ENCODE results near the gene ULK4.
A peak's percentile ranks its signal among the peaks of the same experiment; 100 is the strongest.
"Not testable (repeated sequence)": the region's sequence is repeated elsewhere in the genome, so short reads cannot be mapped to it uniquely, and the experiment has no call there.

ULK4 gene

DNA sequence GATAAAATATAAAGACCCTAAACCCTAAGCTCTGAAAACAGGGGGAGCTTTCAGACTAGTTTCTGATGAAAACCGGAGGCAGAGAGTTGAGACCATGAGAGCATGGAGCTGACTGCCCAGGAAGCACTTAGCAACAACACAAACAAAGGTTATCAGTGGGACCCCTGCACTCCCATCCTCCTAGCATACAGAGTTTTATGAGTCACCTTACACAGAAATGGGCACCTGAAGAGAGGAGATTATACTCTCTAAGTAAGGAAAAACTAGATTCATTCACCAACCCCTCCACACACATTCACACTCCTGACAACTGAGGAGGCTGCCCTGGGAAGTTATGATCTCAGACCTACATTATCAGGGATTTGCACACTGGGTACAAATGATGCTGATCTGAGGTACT is 261.7 kb downstream of the ULK4 start:
- no peak for DNase-seq (ENCODE audit: low read depth, low spot score)
- H3K27ac ChIP-seq = no peak overlapping the region

DNA sequence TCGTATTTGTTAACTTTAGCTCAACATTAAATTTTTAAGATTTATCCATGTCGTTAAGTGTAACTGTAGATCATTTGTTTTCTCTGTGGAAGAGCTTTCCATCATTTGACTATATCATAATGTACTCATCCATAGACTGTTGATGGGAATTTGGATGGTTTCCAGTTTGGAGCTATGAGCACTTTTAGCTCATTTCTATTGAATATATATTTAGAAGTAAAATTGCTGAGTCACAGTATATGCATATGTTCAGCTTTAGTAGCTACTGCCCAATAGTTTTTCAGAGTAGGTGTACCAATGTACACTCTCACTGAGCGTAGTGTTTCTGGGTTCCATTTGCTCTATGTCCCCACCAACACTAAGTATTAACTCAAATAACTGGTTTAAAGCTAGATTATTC is 263.0 kb downstream of the ULK4 start:
- H3K27ac ChIP-seq = no peak overlapping the region
- no peak for DNase-seq (ENCODE audit: low read depth, low spot score)

DNA sequence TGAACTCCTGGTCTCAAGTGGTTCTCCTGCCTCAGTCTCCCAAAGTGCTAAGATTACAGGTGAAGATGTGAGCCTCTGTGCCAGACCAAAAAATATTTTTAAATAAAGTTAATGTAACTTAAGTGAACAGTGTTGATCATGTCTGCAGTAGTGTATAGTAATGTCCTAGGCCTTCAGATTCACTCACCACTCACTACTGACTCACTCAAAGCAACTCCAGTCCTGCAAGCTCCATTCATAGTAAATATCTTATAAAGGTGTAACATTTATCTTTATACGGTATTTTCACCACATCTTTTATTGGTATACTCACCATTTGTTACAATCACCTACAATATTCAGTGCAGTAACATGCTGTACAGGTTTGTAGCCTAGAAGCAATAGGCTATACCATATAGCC is 264.2 kb downstream of the ULK4 start:
- no peak overlapping the region for H3K27ac ChIP-seq
- DNase-seq (ENCODE audit: low read depth, low spot score) = no peak

DNA sequence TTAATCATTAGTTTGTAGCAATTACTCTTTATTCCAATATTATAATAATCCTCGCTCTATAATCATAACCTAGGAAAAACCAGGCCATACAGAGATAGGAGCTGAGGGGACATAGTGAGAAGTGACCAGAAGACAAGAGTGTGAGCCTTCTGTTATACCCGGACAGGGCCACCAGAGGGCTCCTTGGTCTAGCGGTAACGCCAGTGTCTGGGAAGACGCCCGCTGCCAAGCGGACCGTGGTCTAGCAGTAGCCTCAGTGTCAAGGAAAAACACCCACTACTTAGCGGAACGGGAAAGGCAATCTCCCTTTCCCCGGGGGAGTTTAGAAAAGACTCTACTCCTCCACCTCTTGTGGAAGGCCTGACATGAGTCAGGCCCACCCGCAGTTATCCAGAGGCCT is 266.1 kb downstream of the ULK4 start:
- H3K27ac ChIP-seq; DNase-seq (ENCODE audit: low read depth, low spot score): not testable (repeated sequence)

DNA sequence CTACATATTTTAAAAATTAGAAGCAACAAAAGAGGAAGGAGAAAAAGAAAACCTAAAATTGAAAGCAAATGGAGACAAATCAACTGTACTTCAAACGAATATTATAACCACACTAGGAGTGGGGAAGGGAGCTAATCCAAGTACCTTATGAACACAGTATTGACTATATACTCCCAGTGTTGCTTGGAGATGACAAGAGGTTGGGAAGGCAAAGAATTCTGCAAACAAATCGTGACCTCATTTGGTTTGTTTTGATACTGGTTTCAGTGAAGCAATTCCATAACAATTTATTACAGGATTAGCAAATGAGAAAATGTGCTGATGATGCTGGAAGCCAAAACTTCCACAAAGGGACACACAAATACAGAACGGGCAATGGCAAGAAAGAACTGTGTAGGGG is 268.1 kb downstream of the ULK4 start:
- DNase-seq (ENCODE audit: low read depth, low spot score) = no peak
- H3K27ac ChIP-seq = no peak overlapping the region

DNA sequence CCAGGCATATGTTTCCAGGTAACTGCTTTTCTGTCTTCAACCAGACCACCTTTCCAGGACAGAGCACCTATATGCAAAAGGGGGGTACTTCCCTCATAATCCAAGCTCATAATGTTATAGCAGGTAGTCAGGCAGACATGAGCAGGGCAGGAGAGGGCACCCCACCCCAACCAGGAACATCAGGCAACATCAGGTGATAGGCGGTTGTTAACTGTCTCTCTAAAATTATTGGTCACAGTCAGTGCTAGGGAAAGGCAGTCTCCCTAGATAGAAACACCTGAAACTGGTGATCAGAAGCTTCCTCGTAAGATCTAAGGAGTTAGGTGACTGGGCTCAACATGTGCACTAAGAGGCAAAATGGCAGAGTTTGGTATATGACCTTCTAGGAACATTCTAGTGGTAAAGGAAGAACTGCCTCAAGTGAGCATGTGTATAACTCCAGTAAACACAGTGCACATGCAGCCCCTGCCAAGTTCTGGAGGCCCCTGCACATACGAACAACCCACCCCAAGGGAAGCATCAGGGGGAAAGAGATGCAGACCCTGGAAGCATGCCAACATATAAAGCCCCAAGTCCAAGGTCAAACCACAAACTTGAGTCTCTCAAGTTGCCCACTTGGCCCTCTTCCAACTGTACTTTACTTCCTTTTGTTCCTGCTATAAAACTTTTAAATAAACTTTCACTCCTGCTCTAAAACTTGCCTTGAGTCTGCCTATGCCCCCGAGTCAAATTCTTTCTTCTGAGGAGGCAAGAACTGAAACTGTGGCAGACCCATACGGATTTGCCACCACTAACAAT is 270.9 kb downstream of the ULK4 start:
- no peak for DNase-seq (ENCODE audit: low read depth, low spot score)
- no peak overlapping the region for H3K27ac ChIP-seq

DNA sequence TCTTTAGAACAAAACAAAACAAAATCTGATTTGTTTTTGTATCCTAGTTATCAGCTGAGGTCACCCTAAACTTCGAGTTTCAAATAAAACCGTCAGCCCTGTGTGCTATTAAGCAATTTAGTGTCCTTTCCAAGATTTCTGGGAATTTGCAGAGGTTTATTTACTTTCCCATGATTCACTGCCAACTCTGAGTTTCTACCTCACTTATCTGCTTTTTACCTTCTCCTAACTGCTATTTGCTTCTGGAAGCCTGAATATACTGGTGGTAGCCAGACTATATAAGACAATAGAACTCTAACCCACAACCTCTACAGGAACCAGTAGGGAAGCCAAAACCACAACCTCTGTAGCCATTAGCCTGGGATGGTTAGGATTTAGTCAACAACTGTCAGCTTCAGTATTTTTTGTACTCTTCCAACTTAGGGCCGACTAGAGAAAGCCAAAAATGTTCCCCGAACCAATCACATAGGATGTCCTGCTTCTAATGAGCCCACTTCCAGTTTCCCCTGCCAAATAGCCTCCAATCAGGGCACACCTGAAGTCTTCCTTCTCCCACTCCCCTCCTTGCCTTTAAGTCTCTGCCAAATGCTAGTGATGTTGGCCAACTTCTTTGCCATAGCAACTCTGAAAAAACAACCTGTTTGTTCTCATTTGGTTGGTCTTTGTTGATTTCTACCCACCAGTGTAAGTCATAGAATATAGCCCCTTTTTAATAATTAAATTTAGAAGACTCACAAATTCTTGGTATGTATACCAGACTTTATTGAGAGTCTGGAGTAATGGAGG is 273.1 kb downstream of the ULK4 start:
- no peak overlapping the region for H3K27ac ChIP-seq
- DNase-seq (ENCODE audit: low read depth, low spot score) = no peak

DNA sequence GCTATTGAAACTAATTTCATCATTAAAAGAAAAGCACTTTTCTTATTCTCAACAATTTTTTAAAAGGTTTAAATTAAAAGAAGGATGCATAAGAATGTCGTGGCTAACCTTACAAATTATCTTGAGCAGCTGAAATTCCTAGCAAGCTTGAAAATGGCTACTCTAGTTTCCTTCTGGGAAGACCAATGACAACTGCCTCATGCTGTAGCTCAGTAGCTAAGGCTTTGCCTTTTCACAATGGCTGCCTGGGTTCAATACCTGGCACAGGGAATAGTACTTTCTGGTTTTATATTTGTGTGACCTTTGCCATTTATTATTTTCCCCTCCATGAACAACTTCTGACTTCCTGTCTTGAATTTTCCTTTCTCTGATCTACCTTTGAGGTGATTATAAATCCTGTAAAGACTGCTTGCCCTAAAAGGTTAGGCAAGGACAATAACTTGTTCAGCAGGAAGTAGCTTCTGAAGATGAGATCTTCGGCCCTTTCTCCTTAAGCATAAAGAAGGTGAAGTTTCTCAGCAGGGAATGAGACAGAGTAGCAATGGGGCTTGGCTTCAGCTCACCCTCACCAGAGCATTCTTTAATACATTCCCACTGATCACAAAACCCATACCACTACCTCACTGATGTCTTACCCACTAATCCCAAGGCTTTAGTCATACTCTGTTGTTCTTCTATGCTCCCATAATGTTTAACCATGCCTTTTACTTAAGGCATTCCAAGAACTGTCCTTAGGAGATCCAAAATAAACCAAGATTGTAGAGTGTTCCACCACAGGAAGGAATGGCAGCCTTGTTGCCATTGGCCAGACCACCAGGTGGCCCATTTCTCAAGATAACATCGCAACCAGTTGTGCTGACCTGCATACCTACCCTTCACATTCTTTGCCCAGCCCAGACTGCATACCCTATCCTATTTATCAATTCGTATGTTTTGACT is 276.8 kb downstream of the ULK4 start:
- peak overlapping the region; percentile 41 for H3K27ac ChIP-seq
- DNase-seq (ENCODE audit: low read depth, low spot score) = no peak

DNA sequence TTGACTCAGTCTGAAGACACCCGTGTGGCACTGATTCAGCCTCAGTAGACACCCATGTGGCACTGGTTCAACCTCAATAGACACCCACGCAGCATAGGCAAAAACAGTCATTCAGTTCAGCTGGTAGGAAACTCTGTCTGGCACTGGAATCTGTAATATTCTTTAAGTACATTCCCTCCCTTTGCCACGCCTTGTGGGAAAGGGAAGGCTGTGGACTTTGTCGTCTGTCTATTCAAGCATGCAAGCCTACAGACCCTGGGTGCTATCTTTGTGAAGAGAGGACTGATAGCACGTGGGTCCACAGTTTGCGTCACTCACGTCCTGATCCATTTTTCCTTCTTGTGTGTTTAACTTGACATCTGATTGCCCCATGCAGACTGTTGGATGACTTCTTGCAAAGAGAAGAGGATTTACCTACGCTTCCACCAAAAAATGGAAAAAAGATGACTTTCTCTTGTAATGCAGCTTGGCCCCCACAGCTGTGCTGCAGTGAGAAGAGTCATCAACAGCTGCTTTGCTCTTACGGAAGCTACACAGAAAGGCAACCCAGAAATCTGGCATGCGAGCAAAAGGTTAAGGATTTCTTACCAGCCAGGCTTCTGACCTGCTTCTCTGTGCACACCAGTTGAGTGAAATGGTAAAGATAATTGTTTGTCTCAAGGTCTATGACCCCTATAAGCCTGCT is 278.1 kb downstream of the ULK4 start:
- peak overlapping the region; percentile 41 for H3K27ac ChIP-seq
- DNase-seq (ENCODE audit: low read depth, low spot score) = no peak

DNA sequence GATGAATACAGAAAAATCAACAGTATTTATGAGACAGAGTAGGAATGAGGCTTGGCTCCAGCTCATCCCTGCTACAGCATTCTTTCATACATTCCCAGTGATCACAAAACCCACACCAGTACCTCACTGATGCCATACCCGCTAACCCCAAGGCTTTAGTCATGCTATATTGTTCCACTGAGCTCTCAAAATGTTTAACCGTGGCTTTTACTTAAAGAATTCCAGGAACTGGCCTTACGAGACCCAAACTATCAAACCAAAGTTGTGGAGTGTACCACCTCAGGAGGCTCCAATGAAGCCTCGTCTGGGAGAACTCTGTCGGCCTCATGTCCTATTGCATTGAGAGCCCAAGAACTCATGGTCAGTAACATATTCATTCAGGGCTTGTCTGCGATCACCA is 278.9 kb downstream of the ULK4 start:
- H3K27ac ChIP-seq = peak overlapping the region; percentile 41
- DNase-seq (ENCODE audit: low read depth, low spot score) = no peak

DNA sequence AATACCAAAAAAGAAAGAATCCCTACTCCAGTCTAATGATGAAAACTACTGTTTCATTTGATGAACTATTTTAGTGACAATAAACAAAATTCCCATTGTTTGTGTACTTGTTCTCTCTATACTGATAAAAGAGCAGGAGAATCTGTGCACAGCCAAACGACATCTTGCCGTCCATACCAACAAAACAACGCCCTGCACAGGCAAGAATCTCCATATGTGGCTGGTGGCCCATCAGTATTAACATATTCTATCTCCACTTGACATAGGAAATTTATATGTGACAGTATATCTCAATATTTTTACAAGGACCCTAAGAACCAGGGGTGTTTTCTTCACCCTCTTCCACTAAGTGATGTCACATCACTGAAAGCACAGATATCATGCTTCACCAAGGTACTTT is 279.5 kb downstream of the ULK4 start:
- H3K27ac ChIP-seq = peak overlapping the region; percentile 41
- DNase-seq (ENCODE audit: low read depth, low spot score) = no peak

DNA sequence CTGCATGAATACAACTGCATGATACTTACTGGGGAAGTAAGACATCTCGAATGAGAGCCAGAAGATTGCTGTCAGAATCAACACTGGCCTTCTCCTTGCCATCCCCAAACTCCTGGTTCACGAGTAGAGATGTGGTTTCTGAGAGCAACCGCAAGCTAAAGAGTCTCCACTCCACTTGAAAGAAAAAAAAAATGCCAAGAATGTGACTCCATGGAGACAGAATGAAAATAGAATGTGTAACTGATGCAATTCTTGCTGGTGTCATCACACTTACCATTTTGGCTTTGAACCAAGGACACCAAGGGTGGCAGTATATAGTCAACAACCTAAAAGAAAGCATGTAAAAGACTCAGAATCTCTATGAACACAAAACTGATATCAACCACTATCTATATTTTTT is 280.4 kb downstream of the ULK4 start:
- no peak for DNase-seq (ENCODE audit: low read depth, low spot score)

DNA sequence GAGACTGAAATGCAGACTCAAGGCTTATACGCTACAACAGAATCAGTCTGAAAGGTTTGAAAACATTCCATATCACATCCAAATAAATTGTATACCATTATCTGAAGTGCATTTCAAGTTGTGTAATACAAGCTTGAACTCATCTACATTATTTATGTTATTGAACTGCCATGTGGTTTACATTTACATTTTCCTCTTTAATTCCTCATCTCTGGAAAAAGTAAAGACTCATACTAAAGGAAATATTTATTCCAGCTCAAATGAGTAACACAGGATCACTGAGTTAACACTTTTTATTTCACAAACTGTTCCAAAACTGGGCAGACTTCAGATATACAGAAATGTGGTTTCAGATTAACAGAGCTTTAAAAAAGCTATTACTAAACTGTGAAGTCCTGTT is 282.5 kb downstream of the ULK4 start:
- no peak overlapping the region for H3K27ac ChIP-seq
- no peak for DNase-seq (ENCODE audit: low read depth, low spot score)

More for the DNA sequence above, 280.4 kb downstream of the ULK4 start:
- H3K27ac ChIP-seq = no peak overlapping the region

DNA sequence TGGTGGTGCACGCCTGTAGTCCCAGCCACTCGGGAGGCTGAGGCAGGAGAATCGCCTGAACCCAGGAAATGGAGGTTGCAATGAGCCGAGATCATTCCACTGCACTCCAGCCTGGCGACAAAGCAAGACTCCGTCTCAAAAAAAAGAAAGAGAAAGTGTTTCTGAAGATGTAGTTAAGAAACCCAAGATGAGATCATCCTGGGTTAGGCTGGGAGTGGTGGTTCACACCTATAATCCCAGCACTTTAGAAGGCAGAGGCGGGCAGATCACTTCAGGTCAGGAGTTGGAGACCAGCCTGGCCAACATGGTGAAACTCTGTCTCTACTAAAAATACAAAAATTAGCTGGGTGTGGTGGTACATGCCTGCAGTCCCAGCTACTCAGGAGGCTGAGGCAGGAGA is 286.8 kb downstream of the ULK4 start:
- peak overlapping the region; percentile 4 for H3K27ac ChIP-seq
- not testable (repeated sequence) for DNase-seq (ENCODE audit: low read depth, low spot score)

DNA sequence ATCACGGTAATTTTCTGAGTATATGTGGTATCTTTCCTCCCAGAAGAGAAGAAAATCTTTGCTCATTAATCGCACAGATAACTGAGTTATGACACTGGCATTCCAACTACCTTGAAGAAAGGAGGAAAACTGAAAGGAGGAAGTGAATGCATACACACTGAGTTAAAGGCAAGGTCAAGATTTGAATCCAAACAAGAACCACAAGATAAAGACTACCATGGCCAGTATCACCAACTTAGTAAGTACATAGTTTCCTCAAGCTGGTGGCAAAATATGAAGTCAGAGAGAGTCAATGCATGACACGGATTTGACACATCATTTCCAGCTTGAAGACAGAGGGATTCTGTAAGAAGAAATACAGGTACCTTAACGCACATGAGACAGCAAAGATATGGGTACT is 287.5 kb downstream of the ULK4 start:
- peak overlapping the region; percentile 4 for H3K27ac ChIP-seq
- no peak for DNase-seq (ENCODE audit: low read depth, low spot score)

DNA sequence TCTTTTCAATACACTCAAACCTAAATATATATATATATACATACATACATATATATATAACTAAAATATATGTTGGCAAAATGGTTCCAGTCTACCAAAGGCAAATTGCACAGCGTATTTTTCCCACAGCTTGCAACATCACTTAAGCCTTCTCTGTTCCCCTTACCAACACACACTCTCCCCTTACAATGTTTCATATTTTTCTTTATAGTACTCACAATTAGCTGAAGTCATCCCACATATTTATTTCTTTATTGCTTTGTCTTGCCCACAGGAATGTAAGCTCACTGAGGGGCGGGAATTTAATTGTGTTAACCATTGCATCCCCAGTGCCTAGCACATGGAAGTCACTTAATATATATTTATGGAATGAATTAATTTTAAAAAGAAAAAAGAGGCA is 288.3 kb downstream of the ULK4 start:
- H3K27ac ChIP-seq = no peak overlapping the region
- no peak for DNase-seq (ENCODE audit: low read depth, low spot score)

DNA sequence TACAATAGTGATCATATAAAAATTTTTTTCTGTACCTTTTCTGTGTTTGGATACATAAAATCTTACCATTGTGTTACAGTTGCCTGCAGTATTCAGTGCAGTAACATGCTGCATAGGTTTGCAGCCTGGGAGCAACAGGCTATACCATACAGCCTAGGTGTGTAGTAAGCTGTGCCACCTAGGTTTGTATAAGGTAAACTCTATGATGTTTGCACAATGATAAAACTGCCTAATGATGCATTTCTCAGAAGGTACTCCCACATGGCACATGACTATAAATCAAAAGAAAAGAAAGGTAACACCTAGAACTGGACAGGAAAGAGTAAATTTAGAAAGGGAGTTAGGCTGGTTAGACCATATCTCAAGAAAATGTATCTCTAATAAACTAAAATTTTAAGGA is 293.5 kb downstream of the ULK4 start:
- no peak for DNase-seq (ENCODE audit: low read depth, low spot score)

DNA sequence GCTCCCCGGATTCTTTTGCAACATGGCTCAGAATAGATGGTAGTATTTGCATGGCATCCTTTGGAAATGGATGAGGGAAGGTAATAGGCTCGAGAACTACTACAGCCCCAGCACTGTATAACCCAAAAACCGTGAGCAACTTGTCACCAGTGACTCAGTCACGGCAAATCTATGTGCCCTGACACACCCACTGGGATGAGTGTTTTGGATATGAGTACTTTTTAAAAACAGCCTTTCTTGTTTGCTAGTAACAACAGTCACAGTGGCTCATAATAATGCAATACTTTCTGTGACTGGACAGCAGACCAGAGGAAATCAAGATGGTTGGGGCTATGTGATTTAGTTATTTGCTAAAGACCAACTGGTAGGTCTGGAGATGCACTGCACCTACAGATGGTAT is 299.6 kb downstream of the ULK4 start:
- H3K27ac ChIP-seq = no peak overlapping the region
- DNase-seq (ENCODE audit: low read depth, low spot score) = no peak

More for the DNA sequence above, 293.5 kb downstream of the ULK4 start:
- H3K27ac ChIP-seq = no peak overlapping the region

DNA sequence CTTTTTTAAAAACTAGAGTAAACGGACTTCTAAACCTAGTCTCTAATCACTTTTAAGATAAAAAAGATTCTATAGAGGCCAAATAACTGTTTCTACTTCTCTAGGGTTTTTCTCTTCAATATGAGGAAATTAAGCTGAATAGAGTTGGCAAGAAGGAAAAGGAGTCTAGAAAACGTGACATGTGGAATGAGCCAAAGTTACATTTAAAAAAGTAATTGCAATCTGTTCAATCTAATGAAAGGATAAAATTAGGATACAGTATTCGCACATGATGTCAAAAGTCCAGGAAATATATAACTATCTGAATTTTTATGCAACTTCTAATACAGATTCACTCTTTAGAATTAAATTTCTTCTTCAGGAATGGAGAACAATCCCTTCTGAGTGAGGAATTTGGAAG is 300.1 kb downstream of the ULK4 start:
- no peak for DNase-seq (ENCODE audit: low read depth, low spot score)
- no peak overlapping the region for H3K27ac ChIP-seq

DNA sequence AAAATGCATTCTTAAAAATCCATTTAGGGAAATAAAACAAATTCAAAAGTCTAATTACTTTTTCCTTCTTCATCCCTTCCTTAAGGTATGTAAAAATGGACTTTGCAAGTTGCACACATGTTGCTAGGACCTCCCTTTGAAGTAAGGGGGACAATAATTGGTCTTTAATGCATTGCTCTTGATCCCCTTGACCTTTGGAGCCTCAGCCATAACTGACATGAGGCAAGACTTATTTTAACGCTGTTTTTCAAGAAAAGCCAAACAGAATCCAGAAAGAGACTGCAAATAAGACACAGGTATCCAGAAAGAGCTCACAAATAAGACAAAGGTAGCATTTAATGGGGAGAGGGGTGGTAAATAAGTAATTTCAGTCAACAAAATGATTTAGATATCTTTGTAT is 301.4 kb downstream of the ULK4 start:
- H3K27ac ChIP-seq = no peak overlapping the region
- DNase-seq (ENCODE audit: low read depth, low spot score) = no peak

All from epithelial cell of prostate (primary cell).